HepG2 (cell line): ENCODE measurements around the gene HACE1. TPM values are rescaled to one million over a fixed set of nuclear protein-coding genes. Genes with fewer than 3 reads are reported as not detected.

ENCODE experiments used
- ARNTL ChIP-seq: sonication (generic); formaldehyde crosslinking; IDR thresholded peaks from 2 replicates; pipeline ENCODE4 v1.4.0; 2020; ENCODE audit warnings: mild to moderate bottlenecking, missing genetic modification reagents
- EED ChIP-seq: sonication (generic); formaldehyde crosslinking; IDR thresholded peaks from 2 replicates; pipeline ENCODE4 v1.5.0; 2020; ENCODE audit warnings: mild to moderate bottlenecking, missing genetic modification reagents
- FOXK1 ChIP-seq: sonication (generic); formaldehyde crosslinking; IDR thresholded peaks from 2 replicates; pipeline ENCODE4 v1.4.0; 2020; ENCODE audit warnings: low read depth, missing genetic modification reagents, borderline replicate concordance
- GTF3A ChIP-seq: sonication (generic); formaldehyde crosslinking; conservative IDR thresholded peaks from 2 replicates; pipeline ENCODE4 v1.4.0; 2020; ENCODE audit warnings: mild to moderate bottlenecking, missing genetic modification reagents
- HES4 ChIP-seq: sonication (generic); formaldehyde crosslinking; IDR thresholded peaks from 2 replicates; pipeline ENCODE4 v1.9.0; 2021; ENCODE audit warnings: mild to moderate bottlenecking, missing genetic modification reagents, borderline replicate concordance
- JUND ChIP-seq: sonication (generic); formaldehyde crosslinking; IDR thresholded peaks from 2 replicates; pipeline ENCODE4 v1.8.0; 2022; ENCODE audit warnings: mild to moderate bottlenecking, missing genetic modification reagents
- KDM2A ChIP-seq: sonication (generic); formaldehyde crosslinking; IDR thresholded peaks from 2 replicates; pipeline ENCODE4 v1.4.0; 2020; ENCODE audit warnings: low read depth, missing genetic modification reagents, borderline replicate concordance
- KLF13 ChIP-seq: sonication (generic); formaldehyde crosslinking; IDR thresholded peaks from 2 replicates; pipeline ENCODE4 v1.4.0; 2020; ENCODE audit warnings: mild to moderate bottlenecking, missing genetic modification reagents
- KLF16 ChIP-seq, 2 experiments: sonication (generic) in 1 of 2; formaldehyde crosslinking in 1 of 2; IDR thresholded peaks; 2 replicates each; pipeline versions ENCODE4 v1.6.1 to v1.8.0; 2016 to 2023; ENCODE audit warnings: missing genetic modification reagents in 2 of 2, missing compliant biosample characterization in 1 of 2
- MXD4 ChIP-seq: IDR thresholded peaks from 2 replicates; pipeline ENCODE4 v1.6.1; 2016; ENCODE audit warnings: mild to moderate bottlenecking, missing biosample characterization, missing genetic modification reagents
- NCOR1 ChIP-seq: fragments of 200-600 bp; sonication (generic); IDR thresholded peaks from 2 replicates; pipeline ENCODE4 v1.7.0; 2017; ENCODE audit warnings: antibody characterized with exemption, low read length, borderline replicate concordance
- PHF5A ChIP-seq: IDR thresholded peaks from one replicate; pipeline ENCODE4 v1.6.1; 2018; ENCODE audit warnings: low read depth, missing genetic modification reagents; ENCODE audit not compliant: unreplicated experiment
- RCOR2 ChIP-seq: IDR thresholded peaks from 2 replicates; pipeline ENCODE4 v1.6.1; 2016; ENCODE audit warnings: missing biosample characterization, missing genetic modification reagents
- SIN3B ChIP-seq: fragments of 150-350 bp; IDR thresholded peaks from 2 replicates; pipeline ENCODE4 v1.6.1; 2014; ENCODE audit warnings: low read length
- SNRNP70 ChIP-seq: fragments of 200-400 bp; formaldehyde crosslinking; IDR thresholded peaks from 2 replicates; pipeline ENCODE4 v1.6.1; 2017; ENCODE audit warnings: mild to moderate bottlenecking, low read depth, low read length, moderate library complexity
- SRSF1 ChIP-seq: fragments of 200-400 bp; formaldehyde crosslinking; optimal IDR thresholded peaks from 2 replicates; pipeline ENCODE3; 2017; ENCODE audit warnings: mild to moderate bottlenecking, low read depth, low read length, moderate library complexity
- TSC22D2 ChIP-seq: sonication (generic); formaldehyde crosslinking; IDR thresholded peaks from 2 replicates; pipeline ENCODE4 v1.5.1; 2020; ENCODE audit warnings: missing genetic modification reagents, mild to moderate bottlenecking, borderline replicate concordance
- WIZ ChIP-seq: sonication (generic); formaldehyde crosslinking; IDR thresholded peaks from 2 replicates; pipeline ENCODE4 v1.5.1; 2020; ENCODE audit warnings: mild to moderate bottlenecking, missing genetic modification reagents
- ZBTB8A ChIP-seq: sonication (generic); formaldehyde crosslinking; IDR thresholded peaks from 2 replicates; pipeline ENCODE4 v1.4.0; 2020; ENCODE audit warnings: mild to moderate bottlenecking, low read depth, missing genetic modification reagents, borderline replicate concordance
- ZNF224 ChIP-seq: sonication (generic); formaldehyde crosslinking; IDR thresholded peaks from 2 replicates; pipeline ENCODE4 v1.5.0; 2020; ENCODE audit warnings: mild to moderate bottlenecking, missing genetic modification reagents
- ZNF335 ChIP-seq: sonication (generic); formaldehyde crosslinking; IDR thresholded peaks from 2 replicates; pipeline ENCODE4 v1.4.0; 2020; ENCODE audit warnings: missing genetic modification reagents
- ZNF589 ChIP-seq: sonication (generic); formaldehyde crosslinking; conservative IDR thresholded peaks from 2 replicates; pipeline ENCODE4 v1.8.0; 2022; ENCODE audit warnings: mild to moderate bottlenecking, moderate library complexity, missing genetic modification reagents
- ZNF616 ChIP-seq: sonication (generic); formaldehyde crosslinking; IDR thresholded peaks from 2 replicates; pipeline ENCODE4 v1.5.0; 2020; ENCODE audit warnings: low read depth, mild to moderate bottlenecking, missing genetic modification reagents
- ZNF674 ChIP-seq: sonication (generic); formaldehyde crosslinking; IDR thresholded peaks from 2 replicates; pipeline ENCODE4 v1.5.0; 2020; ENCODE audit warnings: low read depth, mild to moderate bottlenecking, missing genetic modification reagents
- ZNF749 ChIP-seq: sonication (generic); formaldehyde crosslinking; IDR thresholded peaks from 2 replicates; pipeline ENCODE4 v1.8.0; 2022; ENCODE audit warnings: mild to moderate bottlenecking, missing genetic modification reagents, moderate library complexity, borderline replicate concordance
- ZNF792 ChIP-seq: IDR thresholded peaks from 2 replicates; pipeline ENCODE4 v1.6.1; 2016
- polyA plus RNA-seq, 8 experiments: library from polyadenylated mRNA; depleted of rRNA in 3 of 8; stranded (reverse) in 7 of 8; unstranded in 1 of 8; fragments of >200 nt; fragmentation: Illumina TruSeq in 4 of 8; extraction: Trizol in 4 of 8; gene quantifications; 2 replicates each; pipeline versions ENCODE4 v1.2.1 to v1.2.3, GENCODE V29; 2011 to 2016; ENCODE audit warnings: low read depth in 4 of 8, missing spikeins in 1 of 8, mixed read lengths in 1 of 8; ENCODE audit not compliant: insufficient read depth in 1 of 8
- total RNA-seq, 5 experiments: library from RNA; depleted of rRNA; stranded (reverse); fragments of >200 nt; fragmentation: Illumina TruSeq; extraction: Trizol; gene quantifications; 2 replicates each; pipeline ENCODE4 v1.2.3, GENCODE V29; 2016; ENCODE audit warnings: low read depth in 1 of 5
- TF ChIP-seq, protein P1 (sequence below): sonication (generic); formaldehyde crosslinking; IDR thresholded peaks from 2 replicates; pipeline ENCODE4 v1.5.1; 2020; ENCODE audit warnings: missing genetic modification reagents, mild to moderate bottlenecking, borderline replicate concordance
- TF ChIP-seq, protein P2 (sequence below): sonication (generic); formaldehyde crosslinking; IDR thresholded peaks from 2 replicates; pipeline ENCODE4 v1.4.0; 2020; ENCODE audit warnings: missing genetic modification reagents
- TF ChIP-seq, protein P3 (sequence below): IDR thresholded peaks from 2 replicates; pipeline ENCODE4 v1.6.1; 2016; ENCODE audit warnings: mild to moderate bottlenecking, missing biosample characterization, missing genetic modification reagents

Gene HACE1
- total and polyA plus RNA-seq, 2 of the 13 experiments (the other 11 are each of a cell fraction or from before 2014, with no cell fraction given), result 8.9 to 11.4 TPM

DNA sequence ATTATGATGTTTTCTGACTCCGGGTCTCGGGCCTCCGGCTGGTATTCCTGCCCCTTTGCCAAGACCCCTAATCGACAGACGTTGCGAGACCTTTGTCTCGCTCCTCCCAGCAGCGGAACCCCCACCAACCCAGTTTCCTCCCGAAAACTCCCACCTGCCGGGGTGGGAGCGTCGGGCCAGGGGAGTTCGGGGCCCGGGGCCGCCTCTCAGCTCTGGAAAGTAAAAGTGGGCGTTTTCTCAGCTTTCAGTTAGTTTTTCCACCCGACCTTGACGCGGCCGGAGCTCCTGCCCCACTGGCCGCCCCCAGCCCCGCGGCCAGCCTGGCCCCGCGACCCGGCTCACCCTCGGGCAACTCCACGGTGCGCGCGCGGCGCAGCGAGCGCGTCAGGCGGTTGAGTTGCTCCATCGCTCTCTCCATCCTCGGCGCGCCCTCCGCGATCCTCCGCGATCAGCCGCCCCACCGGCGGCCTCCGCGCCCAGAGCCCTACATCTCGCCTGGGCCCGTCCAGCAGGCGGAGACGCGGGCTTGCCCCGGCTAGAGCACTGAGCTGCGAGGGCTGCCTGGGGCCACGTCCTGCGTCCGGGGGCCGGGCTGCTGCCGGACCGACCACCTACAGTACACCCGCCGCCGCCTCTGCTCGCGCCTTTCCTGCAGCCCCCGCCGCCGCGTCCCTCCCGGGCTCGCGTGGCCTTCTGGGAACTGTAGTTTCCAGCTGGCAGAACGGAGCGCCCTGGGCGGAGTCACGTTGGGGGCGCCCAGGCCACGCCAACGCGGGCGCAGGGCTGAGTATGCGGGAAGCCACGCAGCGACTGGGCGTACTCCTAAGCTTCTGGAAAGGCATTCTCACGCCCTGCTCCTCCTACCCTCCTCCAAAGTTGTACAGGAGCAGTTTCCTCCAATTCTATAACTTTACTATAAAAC, at the start of gene HACE1 (continued):
- TF ChIP-seq FOXK1 (CRISPR knock-in tag) (peak; percentile 72; the same call in 1 of the 2 replicates), ZNF589 (CRISPR knock-in tag) (peak; percentile 73; the same call in 1 of the 2 replicates), SRSF1 (no peak), ZBTB8A (CRISPR knock-in tag) (peak; percentile 35; the same call in 1 of the 2 replicates), ZNF749 (CRISPR knock-in tag) (peak; percentile 60; the same call in 1 of the 2 replicates), MXD4 (CRISPR knock-in tag) (peak; percentile 72; the same call in 1 of the 2 replicates), SNRNP70 (no peak), JUND (CRISPR knock-in tag) (no peak), KDM2A (peak; percentile 91; the same call in 1 of the 2 replicates), ZNF616 (CRISPR knock-in tag) (no peak), GTF3A (CRISPR knock-in tag) (no peak), TSC22D2 (CRISPR knock-in tag) (no peak), ZNF224 (CRISPR knock-in tag) (peak; percentile 89; the same call in 1 of the 2 replicates), KLF13 (peak; percentile 86; the same call in 1 of the 2 replicates), WIZ (CRISPR knock-in tag) (peak; percentile 78), KLF16 (CRISPR knock-in tag; IDR thresholded peaks at IDR 0.05) (peak in 1 of 2 experiments; percentile 63; a peak in 1 of 4 replicates), ZNF335 (CRISPR knock-in tag) (no peak), RCOR2 (CRISPR knock-in tag) (no peak), HES4 (no peak; the same call in 1 of the 2 replicates), PHF5A (CRISPR knock-in tag) (no peak), SIN3B (no peak), NCOR1 (no peak), ARNTL (CRISPR knock-in tag) (no peak), ZNF674 (CRISPR knock-in tag) (no peak), ZNF792 (CRISPR knock-in tag) (peak; percentile 78; the same call in 1 of the 2 replicates), EED (no peak)
- TF ChIP-seq, protein P1, sequence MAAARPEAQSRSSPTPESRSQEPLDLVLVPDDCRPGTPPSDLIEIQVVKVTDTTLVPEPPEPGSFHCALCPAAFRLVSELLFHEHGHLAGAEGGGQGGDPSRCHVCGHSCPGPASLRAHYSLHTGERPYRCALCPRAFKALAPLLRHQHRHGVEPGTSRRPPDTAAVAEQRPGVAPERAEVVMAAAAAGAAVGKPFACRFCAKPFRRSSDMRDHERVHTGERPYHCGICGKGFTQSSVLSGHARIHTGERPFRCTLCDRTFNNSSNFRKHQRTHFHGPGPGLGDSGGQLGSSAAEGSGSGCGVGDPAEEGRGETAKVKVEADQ (CRISPR knock-in tag), result peak; percentile 42; the same call in 1 of the 2 replicates
- TF ChIP-seq, protein P2, sequence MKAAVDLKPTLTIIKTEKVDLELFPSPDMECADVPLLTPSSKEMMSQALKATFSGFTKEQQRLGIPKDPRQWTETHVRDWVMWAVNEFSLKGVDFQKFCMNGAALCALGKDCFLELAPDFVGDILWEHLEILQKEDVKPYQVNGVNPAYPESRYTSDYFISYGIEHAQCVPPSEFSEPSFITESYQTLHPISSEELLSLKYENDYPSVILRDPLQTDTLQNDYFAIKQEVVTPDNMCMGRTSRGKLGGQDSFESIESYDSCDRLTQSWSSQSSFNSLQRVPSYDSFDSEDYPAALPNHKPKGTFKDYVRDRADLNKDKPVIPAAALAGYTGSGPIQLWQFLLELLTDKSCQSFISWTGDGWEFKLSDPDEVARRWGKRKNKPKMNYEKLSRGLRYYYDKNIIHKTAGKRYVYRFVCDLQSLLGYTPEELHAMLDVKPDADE (CRISPR knock-in tag), result 0 out of 2 replicates have a peak, but pooled peaks have one; percentile 69
- TF ChIP-seq, protein P3, sequence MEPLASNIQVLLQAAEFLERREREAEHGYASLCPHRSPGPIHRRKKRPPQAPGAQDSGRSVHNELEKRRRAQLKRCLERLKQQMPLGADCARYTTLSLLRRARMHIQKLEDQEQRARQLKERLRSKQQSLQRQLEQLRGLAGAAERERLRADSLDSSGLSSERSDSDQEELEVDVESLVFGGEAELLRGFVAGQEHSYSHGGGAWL, result peak; percentile 78
